Trophoblast cell (in vitro differentiated cells and primary cell): ENCODE data around the gene ITGA1.

Experiments
- DNase-seq, 2 donors: peaks; one replicate each; pipeline ENCODE4 v3.0.0-alpha.2; 2016
- H2AFZ ChIP-seq: 2 replicates; pipeline ENCODE4 v1.6.1; 2013; ENCODE audit warnings: low read length, moderate library complexity, mild to moderate bottlenecking; ENCODE audit not compliant: insufficient read depth, poor library complexity
- H2AK5ac ChIP-seq: 2 replicates; pipeline ENCODE4 v1.6.1; 2013; ENCODE audit warnings: mild to moderate bottlenecking, low read length
- H2BK120ac ChIP-seq: 2 replicates; pipeline ENCODE4 v1.6.1; 2013; ENCODE audit warnings: low read length, mild to moderate bottlenecking, moderate library complexity; ENCODE audit not compliant: insufficient read depth, poor library complexity
- H2BK12ac ChIP-seq: 2 replicates; pipeline ENCODE4 v1.6.1; 2013; ENCODE audit warnings: mild to moderate bottlenecking, low read length, moderate library complexity
- H2BK5ac ChIP-seq: 2 replicates; pipeline ENCODE4 v1.6.1; 2013; ENCODE audit warnings: low read length, low read depth, moderate library complexity, mild to moderate bottlenecking; ENCODE audit not compliant: poor library complexity
- H3K14ac ChIP-seq: 2 replicates; pipeline ENCODE4 v1.6.1; 2013; ENCODE audit warnings: mild to moderate bottlenecking, low read length
- H3K18ac ChIP-seq: 2 replicates; pipeline ENCODE4 v1.6.1; 2013; ENCODE audit warnings: mild to moderate bottlenecking, low read length
- H3K23ac ChIP-seq: 2 replicates; pipeline ENCODE4 v1.6.1; 2013; ENCODE audit warnings: low read length
- H3K27ac ChIP-seq: 2 replicates; pipeline ENCODE4 v1.5.1; 2013; ENCODE audit warnings: low read depth, mild to moderate bottlenecking, inconsistent platforms, low read length, moderate library complexity
- H3K27me3 ChIP-seq: 2 replicates; pipeline ENCODE4 v1.6.1; 2013; ENCODE audit warnings: inconsistent platforms, mild to moderate bottlenecking, low read length, moderate library complexity; ENCODE audit not compliant: insufficient read depth
- H3K36me3 ChIP-seq, 2 experiments: 1 replicate in 1 of 2; 2 replicates in 1 of 2; pipeline ENCODE4 v1.6.1; 2013; ENCODE audit warnings: low read length in 2 of 2, mild to moderate bottlenecking in 2 of 2, moderate library complexity in 1 of 2; ENCODE audit not compliant: insufficient read depth in 2 of 2, control insufficient read depth in 1 of 2
- H3K4ac ChIP-seq: 2 replicates; pipeline ENCODE4 v1.6.1; 2013; ENCODE audit warnings: low read depth, mild to moderate bottlenecking, low read length, moderate library complexity
- H3K4me1 ChIP-seq, 2 experiments: 1 replicate in 1 of 2; 2 replicates in 1 of 2; pipeline ENCODE4 v1.6.1; 2013; ENCODE audit warnings: low read length in 2 of 2, mild to moderate bottlenecking in 2 of 2, moderate library complexity in 1 of 2; ENCODE audit not compliant: insufficient read depth in 2 of 2, control insufficient read depth in 1 of 2
- H3K4me2 ChIP-seq: 2 replicates; pipeline ENCODE4 v1.6.1; 2013; ENCODE audit warnings: inconsistent platforms, mild to moderate bottlenecking, low read length, moderate library complexity
- H3K4me3 ChIP-seq: 2 replicates; pipeline ENCODE4 v1.5.1; 2013; ENCODE audit warnings: mild to moderate bottlenecking, low read depth, low read length, inconsistent platforms
- H3K79me1 ChIP-seq: one replicate; pipeline ENCODE4 v1.6.1; 2013; ENCODE audit warnings: low read length
- H3K79me2 ChIP-seq: 2 replicates; pipeline ENCODE4 v1.6.1; 2013; ENCODE audit warnings: low read length, mild to moderate bottlenecking; ENCODE audit not compliant: control insufficient read depth, insufficient read depth, poor library complexity
- H3K9ac ChIP-seq: 2 replicates; pipeline ENCODE4 v1.6.1; 2013; ENCODE audit warnings: mild to moderate bottlenecking, low read length
- H3K9me3 ChIP-seq: 2 replicates; pipeline ENCODE4 v1.6.1; 2013; ENCODE audit warnings: low read depth, mild to moderate bottlenecking, control low read depth, inconsistent platforms, low read length; ENCODE audit not compliant: insufficient read depth
- H4K12ac ChIP-seq: 2 replicates; pipeline ENCODE4 v1.6.1; 2013; ENCODE audit warnings: low read depth, mild to moderate bottlenecking, low read length, moderate library complexity
- H4K8ac ChIP-seq: 2 replicates; pipeline ENCODE4 v1.6.1; 2013; ENCODE audit warnings: low read depth, mild to moderate bottlenecking, low read length, moderate library complexity
- H4K91ac ChIP-seq: one replicate; pipeline ENCODE4 v1.6.1; 2013; ENCODE audit warnings: low read depth, mild to moderate bottlenecking, low read length, moderate library complexity
- WGBS: extraction: QIAGEN DNeasy Blood & Tissue Kit; methylation state at CpG from one replicate; pipeline ENCODE4 v1.1.7; 2013; ENCODE audit warnings: missing lambda C conversion rate; ENCODE audit not compliant: insufficient read length, insufficient coverage; ENCODE audit errors: extremely low coverage; 5-methylcytosine and 5-hydroxymethylcytosine counted together

The ITGA1 gene

DNA sequence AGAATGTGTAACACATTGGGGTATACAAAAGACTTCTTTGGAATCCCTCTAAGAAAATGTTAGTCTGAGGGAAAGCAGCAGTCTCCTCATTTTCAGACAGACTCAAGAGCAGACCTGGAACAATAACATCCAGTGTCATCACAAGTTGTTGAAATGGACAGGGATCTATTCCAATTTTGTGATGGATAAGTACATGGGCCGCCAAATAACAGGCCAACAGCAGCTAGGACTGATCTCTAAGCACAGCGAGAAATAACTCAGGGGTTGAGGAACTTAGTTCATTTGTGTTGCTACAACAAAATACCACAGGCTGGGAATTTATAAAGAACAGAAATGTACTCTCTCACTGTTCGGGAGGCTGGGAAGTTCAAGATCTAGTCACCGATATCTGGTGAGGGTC, 193.8 kb downstream of the ITGA1 start:
- no peak overlapping the region for H2AK5ac ChIP-seq
- no peak overlapping the region for H3K9ac ChIP-seq
- H4K12ac ChIP-seq = no peak overlapping the region
- no CpG with 5 or more reads among the region's 4 CpGs for whole genome bisulfite sequencing
- H3K4me1 ChIP-seq = no peaks in the 10 kb centered on the region
- H3K23ac ChIP-seq = no peak overlapping the region
- H2BK120ac ChIP-seq = no peak overlapping the region
- H4K91ac ChIP-seq = no peak overlapping the region
- H2BK5ac ChIP-seq = no peak overlapping the region
- peaks cover 12% of the 10 kb centered on the region for H3K9me3 ChIP-seq
- H3K14ac ChIP-seq = no peak overlapping the region
- H2AFZ ChIP-seq = no peak overlapping the region
- H3K4me3 ChIP-seq = no peak overlapping the region
- no peak overlapping the region for H3K27ac ChIP-seq
- H3K79me1 ChIP-seq = no peaks in the 10 kb centered on the region
- H2BK12ac ChIP-seq = no peak overlapping the region
- H4K8ac ChIP-seq = no peak overlapping the region
- no peaks in the 10 kb centered on the region for H3K79me2 ChIP-seq
- no peak overlapping the region for H3K4ac ChIP-seq
- no peaks in the 10 kb centered on the region for H3K36me3 ChIP-seq
- no peak overlapping the region for H3K4me2 ChIP-seq
- H3K27me3 ChIP-seq = no peaks in the 10 kb centered on the region
- DNase-seq = no peak
- H3K18ac ChIP-seq = no peak overlapping the region

DNA sequence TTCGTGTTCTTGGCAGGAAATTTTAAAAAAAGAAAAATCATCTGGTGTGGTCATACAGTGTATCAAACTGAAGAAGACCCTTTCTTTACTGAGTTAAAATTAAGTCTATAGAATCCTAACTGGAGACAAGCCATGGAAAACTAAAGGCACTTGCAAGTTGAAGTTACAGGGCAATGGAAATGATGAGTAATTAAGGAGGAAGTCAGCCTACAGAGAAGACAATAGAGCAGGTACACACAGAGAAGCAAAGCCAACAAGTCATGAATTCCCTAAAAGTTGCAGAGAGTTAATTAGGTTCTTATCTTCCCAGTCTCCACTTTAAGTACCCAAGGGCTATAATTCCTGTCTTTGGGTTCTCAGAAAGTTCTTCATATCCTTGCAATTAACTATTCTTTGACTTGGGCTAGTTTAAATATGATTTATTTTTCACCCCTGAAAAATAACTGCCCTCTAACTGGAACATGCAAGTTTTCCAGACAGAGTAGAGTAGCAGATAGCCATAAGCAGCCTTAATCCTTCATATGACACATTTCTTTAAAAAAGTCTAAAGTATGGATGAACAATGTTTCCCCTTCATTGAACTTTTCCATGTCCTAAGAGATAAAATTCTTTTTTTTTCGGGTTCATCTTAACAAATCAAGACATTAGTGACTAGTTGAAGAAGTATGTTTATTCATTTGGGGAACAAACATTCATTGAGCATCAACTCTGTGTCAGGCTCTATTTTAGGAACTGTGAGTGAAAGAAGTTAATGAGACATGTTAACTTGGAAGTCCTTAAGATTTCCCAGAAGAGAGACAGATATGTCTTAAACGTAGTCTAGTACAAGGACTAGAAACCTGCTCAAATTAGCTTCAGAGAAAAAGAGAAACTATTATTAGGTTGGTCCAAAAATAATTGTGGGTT, 196.3 kb downstream of the ITGA1 start:
- Histone ChIP-seq H2BK120ac (no peak overlapping the region), H3K9me3 (peaks cover 2% of the 10 kb centered on the region), H3K23ac (no peak overlapping the region), H2AK5ac (no peak overlapping the region), H4K8ac (no peak overlapping the region), H2BK5ac (no peak overlapping the region), H2AFZ (no peak overlapping the region), H4K12ac (no peak overlapping the region), H3K36me3 (no peaks in the 10 kb centered on the region), H2BK12ac (no peak overlapping the region), H4K91ac (no peak overlapping the region), H3K27me3 (no peaks in the 10 kb centered on the region), H3K4me1 (peaks cover 3 to 5% of the 10 kb centered on the region in 2 experiments), H3K18ac (no peak overlapping the region), H3K79me1 (peaks cover 3% of the 10 kb centered on the region), H3K79me2 (peaks cover 3% of the 10 kb centered on the region), H3K4me3 (no peak overlapping the region), H3K9ac (no peak overlapping the region), H3K4me2 (no peak overlapping the region), H3K27ac (no peak overlapping the region), H3K14ac (no peak overlapping the region), H3K4ac (no peak overlapping the region)
- DNase-seq = no peak
- no CpG with 5 or more reads among the region's 3 CpGs for WGBS

DNA sequence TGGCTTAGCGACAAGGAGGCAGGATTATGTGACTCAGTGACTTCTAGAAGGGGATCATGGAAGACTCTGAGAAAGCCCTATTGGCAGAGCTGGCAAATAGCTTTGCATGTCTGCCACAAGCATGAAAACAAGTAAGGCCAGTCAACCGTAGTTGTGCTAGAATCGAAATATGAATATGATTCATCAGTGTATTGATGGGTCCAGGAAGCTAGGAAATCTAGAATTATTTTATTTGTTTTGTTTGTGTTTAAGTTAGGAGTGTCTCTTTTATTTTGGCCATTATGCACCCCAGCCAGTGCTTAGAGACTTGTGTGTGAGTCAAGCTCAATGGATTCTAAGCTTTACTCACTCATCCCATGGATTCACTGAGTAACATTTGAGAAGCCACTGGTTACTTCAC, 197.6 kb downstream of the ITGA1 start:
- no CpG with 5 or more reads among the region's 3 CpGs for WGBS

GRCh38 chr5:52987711-52988331, 200.1 kb downstream of the ITGA1 start:
- peak overlapping the region; percentile 62 for H3K27ac ChIP-seq
- no peak overlapping the region for H3K4me2 ChIP-seq
- H3K4ac ChIP-seq = no peak overlapping the region
- H4K8ac ChIP-seq = no peak overlapping the region
- H2BK5ac ChIP-seq = no peak overlapping the region
- peaks cover 2% of the 10 kb centered on the region for H3K9me3 ChIP-seq
- H3K79me1 ChIP-seq = peaks cover 4% of the 10 kb centered on the region
- H3K4me3 ChIP-seq = no peak overlapping the region
- H2BK120ac ChIP-seq = no peak overlapping the region
- H2AK5ac ChIP-seq = no peak overlapping the region
- no peak overlapping the region for H3K14ac ChIP-seq
- no CpG with 5 or more reads among the region's 4 CpGs for WGBS
- H3K9ac ChIP-seq = no peak overlapping the region
- H3K4me1 ChIP-seq = peaks cover 3 to 10% of the 10 kb centered on the region in 2 experiments
- no peak overlapping the region for H3K23ac ChIP-seq
- H4K12ac ChIP-seq = no peak overlapping the region
- H3K18ac ChIP-seq = no peak overlapping the region
- no peaks in the 10 kb centered on the region for H3K27me3 ChIP-seq
- no peak overlapping the region for H2AFZ ChIP-seq
- peaks cover 3% of the 10 kb centered on the region for H3K79me2 ChIP-seq
- no peaks in the 10 kb centered on the region for H3K36me3 ChIP-seq
- H2BK12ac ChIP-seq = no peak overlapping the region
- DNase-seq = peak; percentile 90 to 97
- H4K91ac ChIP-seq = no peak overlapping the region

More for the DNA sequence above, 197.6 kb downstream of the ITGA1 start:
- Histone ChIP-seq H4K91ac (peak overlapping the region; percentile 13), H2BK120ac (no peak overlapping the region), H2BK12ac (no peak overlapping the region), H4K8ac (no peak overlapping the region), H2AFZ (no peak overlapping the region), H2BK5ac (no peak overlapping the region), H3K79me1 (peaks cover 4% of the 10 kb centered on the region), H3K9me3 (peaks cover 2% of the 10 kb centered on the region), H3K4ac (no peak overlapping the region), H3K9ac (no peak overlapping the region), H3K27ac (no peak overlapping the region), H3K4me3 (no peak overlapping the region), H4K12ac (no peak overlapping the region), H3K36me3 (no peaks in the 10 kb centered on the region), H3K4me2 (no peak overlapping the region), H2AK5ac (no peak overlapping the region), H3K18ac (no peak overlapping the region), H3K79me2 (peaks cover 3% of the 10 kb centered on the region), H3K27me3 (no peaks in the 10 kb centered on the region), H3K23ac (no peak overlapping the region), H3K14ac (no peak overlapping the region), H3K4me1 (peaks cover 3 to 10% of the 10 kb centered on the region in 2 experiments)
- DNase-seq = no peak
